ENCODE data around the gene FRYL. TPM values are rescaled to one million over a fixed set of nuclear protein-coding genes. Genes with fewer than 3 reads are reported as not detected.

The FRYL gene
- total and polyA plus RNA-seq, 2 of the 8 experiments (the other 6 are each of a cell fraction or from before 2014, with no cell fraction given) = 8.0 to 36.5 TPM

GRCh38 chr4:48722509-48723446 lies 57.3 kb downstream of the FRYL start:
- H3K4me2 ChIP-seq (ENCODE audit: insufficient read depth in 1 of 2, low read depth in 2 of 2, low read length in 2 of 2) = no peak overlapping the region
- no peak overlapping the region for H4K5ac ChIP-seq (ENCODE audit: insufficient read length, low read depth, low read length)
- H3K18ac ChIP-seq (ENCODE audit: extremely low read depth, low read length) = no peak overlapping the region
- H3K36me3 ChIP-seq (ENCODE audit: control insufficient read depth in 2 of 4, insufficient read depth in 4 of 4, low read length in 3 of 4) = no peaks in the 10 kb centered on the region
- H3K9ac ChIP-seq (replicated peaks in 1 of 4; ENCODE audit: extremely low read depth in 1 of 4, low read depth in 3 of 4, low read length in 3 of 4) = no peak overlapping the region
- ChIA-PET CTCF (ENCODE audit: partially characterized antibody) (no interaction called here), POLR2A (ENCODE audit: partially characterized antibody) (no interaction called here)
- no peak overlapping the region for H4K91ac ChIP-seq (replicated peaks; ENCODE audit: insufficient read length, low read length)
- H2AK5ac ChIP-seq (ENCODE audit: low read depth, low read length) = no peak overlapping the region
- DNase-seq (ENCODE audit: low read depth in 1 of 2, low spot score in 2 of 2) = no peak
- H2BK20ac ChIP-seq (ENCODE audit: low read length) = no peak overlapping the region
- H4K8ac ChIP-seq (ENCODE audit: extremely low read depth, insufficient read depth, low read length) = no peak overlapping the region
- no peak overlapping the region for H3K14ac ChIP-seq (ENCODE audit: insufficient read length)
- no peaks in the 10 kb centered on the region for H3K9me3 ChIP-seq (ENCODE audit: insufficient read depth in 2 of 2, low read depth in 1 of 2, low read length in 1 of 2)
- peaks cover 0 to 4% (median 1%) of the 10 kb centered on the region in 4 experiments; a peak in 2 of 7 replicates for H3K4me1 ChIP-seq (replicated peaks in 1 of 4; ENCODE audit: control insufficient read depth in 3 of 4, insufficient read depth in 4 of 4, low read length in 3 of 4)
- H2BK12ac ChIP-seq (ENCODE audit: low read depth, low read length) = no peak overlapping the region
- H2BK15ac ChIP-seq (ENCODE audit: low read length) = no peak overlapping the region
- 87% methylated on average over 5 of the region's 5 CpGs; no CpG with 5 or more reads in 1 of the 2 experiments for WGBS, 2 experiments (ENCODE audit: extremely low coverage in 1 of 2, insufficient coverage in 1 of 2, insufficient read length in 1 of 2, insufficient replicate concordance in 2 of 2, low coverage in 1 of 2, low lambda C conversion rate in 2 of 2, missing lambda C conversion rate in 1 of 2)
- FAIRE-seq = no peak
- H3K27me3 ChIP-seq (replicated peaks in 1 of 4; ENCODE audit: control insufficient read depth in 3 of 4, extremely low read depth in 1 of 4, insufficient read depth in 3 of 4, low read length in 3 of 4) = no peaks in the 10 kb centered on the region
- H3K79me2 ChIP-seq (ENCODE audit: control insufficient read depth in 1 of 2, insufficient read depth in 2 of 2, low read length in 2 of 2) = peaks cover 0 to 89% of the 10 kb centered on the region in 2 experiments; a peak in 3 of 4 replicates
- no peak overlapping the region for H2BK120ac ChIP-seq (replicated peaks; ENCODE audit: low read depth, low read length)
- no peaks in the 10 kb centered on the region; the same call in 1 of the 2 replicates for H3K23me2 ChIP-seq (ENCODE audit: low read depth, low read length)
- no peak overlapping the region for H3K4me3 ChIP-seq (ENCODE audit: extremely low read depth in 1 of 4, insufficient read depth in 2 of 4, low read depth in 3 of 4, low read length in 4 of 4)
- no peak overlapping the region for H2AFZ ChIP-seq (ENCODE audit: low read length)
- H4K20me1 ChIP-seq (replicated peaks in 1 of 2; ENCODE audit: control insufficient read depth in 1 of 2, insufficient read depth in 2 of 2, low read length in 2 of 2) = peaks cover 2 to 5% of the 10 kb centered on the region in 2 experiments
- no peak overlapping the region for H3K27ac ChIP-seq (ENCODE audit: low read depth, low read length)
- no peak overlapping the region for H3K56ac ChIP-seq (replicated peaks; ENCODE audit: insufficient read length, low read depth, low read length)
- H3K23ac ChIP-seq (ENCODE audit: insufficient read length) = no peak overlapping the region
- H3K79me1 ChIP-seq (ENCODE audit: low read depth, low read length) = peaks cover 9% of the 10 kb centered on the region
- no peak overlapping the region for H3K4ac ChIP-seq (replicated peaks; ENCODE audit: insufficient read length, low read depth, low read length)
- no peak overlapping the region for H2BK5ac ChIP-seq (ENCODE audit: low read depth, low read length)
- TF ChIP-seq RXRA (IDR thresholded peaks at IDR 0.05; ENCODE audit: insufficient read depth, low read depth, low read length) = no peak
- TF ChIP-seq FOSL1 (IDR thresholded peaks at IDR 0.05; ENCODE audit: insufficient read depth, low read depth, low read length) = no peak
- TF ChIP-seq HDAC6 (IDR thresholded peaks at IDR 0.05; ENCODE audit: low read depth, low read length) = no peak
- no peak for TF ChIP-seq CREB1 (IDR thresholded peaks at IDR 0.05)
- no peak for TF ChIP-seq POLR2AphosphoS5 (IDR thresholded peaks at IDR 0.05; ENCODE audit: low read depth, low read length)
- no peak for TF ChIP-seq EP300 (IDR thresholded peaks at IDR 0.05; ENCODE audit: borderline replicate concordance in 1 of 2, low read depth in 2 of 2, low read length in 2 of 2)
- no peak for TF ChIP-seq POLR2A (IDR thresholded peaks at IDR 0.05; ENCODE audit: control extremely low read depth in 1 of 2, low read depth in 2 of 2, low read length in 2 of 2)
- no peak for TF ChIP-seq HDAC2 (IDR thresholded peaks at IDR 0.05; ENCODE audit: borderline replicate concordance in 1 of 2, low read depth in 2 of 2, low read length in 2 of 2)
- no peak for TF ChIP-seq SIX5 (IDR thresholded peaks at IDR 0.05; ENCODE audit: low read depth, low read length)
- TF ChIP-seq KDM1A (IDR thresholded peaks at IDR 0.05; ENCODE audit: borderline replicate concordance, low read length) = no peak
- TF ChIP-seq CTBP2 (IDR thresholded peaks at IDR 0.05; ENCODE audit: borderline replicate concordance, insufficient read depth, insufficient read length, low read length) = no peak
- no peak for TF ChIP-seq EGR1 (IDR thresholded peaks at IDR 0.05; ENCODE audit: borderline replicate concordance, low read depth, low read length)

All from H1 (cell line).